GM19455 (cell line): Measurements from ENCODE around the gene BCHE.
"Not testable (repeated sequence)": the region's sequence is repeated elsewhere in the genome, so short reads cannot be mapped to it uniquely, and the experiment has no call there.

Source experiments
- ATAC-seq: cut with Tn5 transposase; IDR thresholded peaks from one replicate; pipeline ENCODE4 v1.9.1; 2021; ENCODE audit not compliant: unreplicated experiment

BCHE gene

GRCh38 chr3:165817160-165817709, 20.0 kb downstream of the BCHE start:
- ATAC-seq, result no peak

GRCh38 chr3:165816209-165816608, 21.0 kb downstream of the BCHE start:
- ATAC-seq, result no peak

DNA sequence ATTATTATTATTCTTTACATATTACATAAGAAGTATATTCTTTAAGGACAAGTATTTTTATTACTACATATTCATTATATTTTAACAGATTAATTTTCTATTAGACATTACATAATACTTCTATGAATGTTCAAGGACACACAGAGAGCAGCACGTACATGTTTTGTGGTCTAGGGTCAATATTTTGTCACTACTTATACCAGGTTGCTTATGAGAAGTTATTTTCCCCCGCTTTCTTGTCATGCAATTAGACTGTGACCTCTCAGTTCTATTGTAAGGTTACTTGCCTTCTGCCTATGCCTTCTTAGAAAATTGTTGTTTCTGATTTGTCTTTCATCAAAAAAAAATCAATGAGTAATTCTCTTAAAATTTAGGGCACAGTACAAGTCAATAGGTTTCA, 21.5 kb downstream of the BCHE start:
- no peak for ATAC-seq

- ATAC-seq, result no peak
These were observed 22.8 kb downstream of the BCHE start for GRCh38 chr3:165814380-165814779.

DNA sequence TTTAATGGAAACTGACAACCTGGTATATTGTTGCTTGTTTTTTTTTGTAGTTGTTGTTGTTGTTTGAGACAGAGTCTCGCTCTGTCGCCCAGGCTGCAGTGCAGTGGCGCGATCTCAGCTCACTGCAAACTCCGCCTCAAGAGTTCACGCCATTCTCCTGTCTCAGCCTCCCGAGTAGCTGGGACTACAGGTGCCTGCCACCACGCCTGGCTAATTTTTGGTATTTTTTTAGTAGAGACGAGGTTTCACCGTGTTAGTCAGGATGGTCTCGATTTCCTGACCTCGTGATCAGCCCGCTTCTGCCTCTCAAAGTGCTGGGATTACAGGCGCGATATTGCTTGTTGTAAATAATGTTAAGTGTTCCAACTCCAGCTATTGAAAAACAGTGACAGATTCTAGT, 29.3 kb downstream of the BCHE start:
- not testable (repeated sequence) for ATAC-seq

DNA sequence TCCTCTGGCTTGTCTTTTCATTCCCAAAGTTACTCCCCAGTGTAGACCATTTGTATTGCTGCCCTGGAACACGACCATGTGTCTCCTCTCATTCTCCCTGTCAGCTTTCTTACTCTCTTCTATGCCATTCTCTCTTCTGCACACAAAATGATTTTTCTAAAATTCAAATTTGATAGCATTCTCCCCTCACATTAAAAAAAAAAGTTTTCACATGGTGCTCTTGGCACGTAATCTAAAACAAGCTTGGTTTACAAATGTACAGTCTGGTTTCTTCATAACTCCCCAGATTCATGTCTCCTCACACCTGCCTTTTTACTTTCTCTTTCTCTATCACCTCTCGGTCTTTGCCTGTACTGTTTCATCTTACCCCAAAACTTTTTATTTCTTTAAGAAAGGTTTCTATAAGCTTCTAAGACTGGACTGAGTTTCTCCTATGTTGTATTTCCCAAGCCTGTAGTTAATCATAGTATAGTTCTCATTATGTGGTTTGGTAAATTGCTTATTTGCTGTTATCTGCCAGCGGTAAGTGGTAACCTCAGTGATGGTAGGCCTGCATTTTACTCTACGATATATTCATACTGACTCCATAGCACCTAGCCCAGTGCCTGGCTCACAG, 31.2 kb downstream of the BCHE start:
- peak; percentile 58 for ATAC-seq

DNA sequence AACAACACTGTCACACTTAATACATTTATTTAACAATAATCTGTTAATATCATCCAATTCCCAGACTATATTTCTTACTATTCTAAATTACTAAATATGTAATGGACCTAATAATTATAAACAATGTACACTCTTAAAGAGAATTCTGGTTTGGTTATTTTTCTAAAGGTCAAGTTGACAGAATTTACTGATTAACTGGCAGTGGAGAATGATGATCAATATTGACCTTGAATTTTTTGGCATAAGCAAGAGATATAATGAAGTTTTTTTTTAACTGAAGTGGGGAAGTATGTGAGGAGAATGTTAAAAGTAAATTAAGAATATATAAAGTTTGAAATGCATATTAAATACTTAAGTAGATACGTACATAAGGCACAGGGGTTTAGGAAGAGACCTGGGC, 33.8 kb downstream of the BCHE start:
- ATAC-seq, result no peak

- no peak for ATAC-seq
These were observed 36.3 kb downstream of the BCHE start for GRCh38 chr3:165800970-165801369.

- no peak for ATAC-seq
These were observed 38.2 kb downstream of the BCHE start for GRCh38 chr3:165799026-165799425.

- ATAC-seq, result no peak
These were observed 39.7 kb downstream of the BCHE start for GRCh38 chr3:165797551-165797950.

- no peak for ATAC-seq
These were observed 40.5 kb downstream of the BCHE start for GRCh38 chr3:165796701-165797100.

GRCh38 chr3:165788531-165788930, 48.7 kb downstream of the BCHE start:
- ATAC-seq, result no peak

DNA sequence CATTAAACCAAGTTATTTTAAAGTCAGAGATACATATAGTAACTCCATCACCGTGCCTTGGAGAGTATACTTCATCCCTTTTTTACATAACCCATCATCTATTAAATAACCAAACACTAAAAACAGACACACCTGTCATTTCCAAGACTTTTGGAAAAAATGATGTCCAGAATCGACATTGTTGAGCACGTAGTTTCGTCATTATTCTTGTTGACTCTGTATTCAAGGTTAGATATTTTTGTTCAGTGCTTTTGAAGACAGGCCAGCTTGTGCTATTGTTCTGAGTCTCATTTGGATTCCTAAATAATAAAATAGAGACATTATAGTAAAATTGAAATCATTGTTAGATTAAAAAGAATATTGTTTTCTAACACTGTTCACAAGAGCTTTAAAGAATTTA, 51.2 kb downstream of the BCHE start:
- no peak for ATAC-seq

DNA sequence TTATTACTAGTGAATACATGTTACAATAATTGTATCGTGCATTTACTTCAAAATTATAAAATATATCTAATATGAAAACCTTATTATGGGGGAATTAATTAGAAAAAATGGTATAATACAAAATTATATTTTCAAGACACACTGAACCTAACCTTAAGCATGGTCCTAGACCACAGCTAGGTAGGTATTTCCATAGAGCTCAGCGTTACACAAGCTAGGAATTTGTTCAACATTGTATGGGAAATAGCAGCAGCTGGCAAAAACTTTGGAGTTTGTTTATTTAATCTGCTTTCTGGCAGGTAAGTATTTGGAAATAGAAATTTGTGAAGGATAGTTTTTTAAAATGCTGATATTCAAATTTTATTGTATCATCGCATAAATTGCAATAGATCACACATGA, 52.9 kb downstream of the BCHE start:
- no peak for ATAC-seq

DNA sequence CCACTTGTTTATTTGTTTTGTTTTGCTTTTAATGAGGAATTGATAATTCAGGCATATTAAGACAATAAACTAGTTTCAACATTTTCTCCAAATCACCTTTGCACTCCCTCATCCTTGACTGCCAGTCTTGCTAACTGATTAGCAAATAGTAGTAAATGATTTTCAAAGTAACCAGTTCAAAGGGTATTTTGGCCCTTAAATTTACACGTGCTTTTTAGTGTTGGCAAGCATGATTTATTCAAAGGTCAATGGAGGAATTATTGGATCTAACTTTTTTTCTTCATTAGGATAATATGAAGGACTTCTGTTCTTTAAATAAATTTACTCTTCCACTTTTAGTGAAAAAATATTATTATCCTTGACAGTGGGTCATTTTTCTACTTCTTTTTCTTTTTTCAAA, 53.8 kb downstream of the BCHE start:
- no peak for ATAC-seq

DNA sequence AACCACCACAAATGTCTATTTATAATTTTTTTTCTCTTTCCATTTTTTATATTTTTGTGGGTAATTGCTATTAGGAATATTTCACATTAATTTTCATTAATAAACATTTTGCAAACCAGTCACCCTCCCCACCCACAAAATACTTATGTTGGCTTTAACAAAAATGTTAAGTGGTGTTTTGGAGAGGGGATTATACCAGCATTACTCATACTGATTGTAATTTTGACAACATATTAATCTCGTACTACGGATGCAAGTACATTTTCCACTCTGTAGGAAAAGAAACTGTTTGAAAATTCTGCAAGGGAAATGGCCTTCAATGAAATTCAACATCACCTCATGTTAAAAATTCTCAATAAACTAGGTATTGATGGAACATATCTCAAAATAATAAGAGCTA, 58.3 kb downstream of the BCHE start:
- no peak for ATAC-seq

GRCh38 chr3:165778456-165778855, 58.8 kb downstream of the BCHE start:
- ATAC-seq, result no peak

DNA sequence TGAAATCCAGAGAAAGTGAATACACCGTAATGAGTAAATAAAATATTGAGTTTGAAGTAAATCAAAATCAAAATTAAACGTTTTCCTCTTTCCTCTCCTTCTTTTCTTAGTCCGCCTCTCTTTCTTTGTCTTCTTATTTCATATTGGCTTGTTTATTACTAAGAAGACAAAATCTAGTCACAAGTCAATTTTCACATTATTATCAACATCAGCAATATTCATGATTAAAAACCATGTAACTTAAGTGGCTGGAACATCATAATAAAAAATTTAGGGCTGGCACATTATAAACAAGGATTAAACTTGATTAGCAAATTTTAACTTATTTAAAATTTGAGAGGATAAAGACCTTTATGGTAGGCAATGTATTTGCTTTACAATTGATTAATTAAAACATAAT, 61.4 kb downstream of the BCHE start:
- no peak for ATAC-seq

DNA sequence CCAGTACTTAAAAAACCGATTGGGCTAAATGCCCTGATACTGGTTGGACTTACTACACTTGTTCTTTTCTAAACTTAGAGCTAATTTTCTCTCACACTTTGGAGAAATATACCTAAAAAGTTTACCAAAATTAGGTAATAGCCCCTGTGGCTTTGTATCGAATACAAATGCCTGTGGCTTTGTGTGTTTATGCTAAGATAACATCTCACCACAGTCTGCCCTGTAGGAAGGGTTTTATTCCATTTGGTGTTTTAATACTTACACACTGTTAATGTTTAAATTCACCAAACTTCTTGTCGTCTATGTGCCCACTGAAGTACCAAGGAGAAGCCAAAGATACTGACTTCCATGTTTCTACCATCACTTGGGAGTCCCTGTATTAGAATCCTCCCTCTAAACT, 66.4 kb downstream of the BCHE start:
- no peak for ATAC-seq

DNA sequence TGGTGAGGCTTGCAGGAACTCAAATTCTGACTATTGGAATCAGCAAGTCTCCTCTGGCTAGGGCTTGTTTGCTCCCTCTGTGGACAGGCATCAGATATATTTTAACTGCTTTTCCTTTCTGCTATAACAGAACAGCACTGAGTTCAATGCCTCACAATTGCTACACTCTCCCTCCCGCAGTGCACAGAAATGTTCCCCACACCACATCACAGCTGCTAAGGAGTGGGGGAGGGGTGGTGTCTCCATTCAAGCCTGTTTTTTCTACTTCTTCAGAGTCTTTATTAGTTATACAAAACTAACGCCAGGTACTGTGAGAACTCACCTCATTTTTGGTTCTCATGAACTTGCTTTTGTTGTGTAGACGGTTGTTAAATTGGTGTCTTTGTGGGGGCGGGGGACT, 68.5 kb downstream of the BCHE start:
- ATAC-seq, result no peak

DNA sequence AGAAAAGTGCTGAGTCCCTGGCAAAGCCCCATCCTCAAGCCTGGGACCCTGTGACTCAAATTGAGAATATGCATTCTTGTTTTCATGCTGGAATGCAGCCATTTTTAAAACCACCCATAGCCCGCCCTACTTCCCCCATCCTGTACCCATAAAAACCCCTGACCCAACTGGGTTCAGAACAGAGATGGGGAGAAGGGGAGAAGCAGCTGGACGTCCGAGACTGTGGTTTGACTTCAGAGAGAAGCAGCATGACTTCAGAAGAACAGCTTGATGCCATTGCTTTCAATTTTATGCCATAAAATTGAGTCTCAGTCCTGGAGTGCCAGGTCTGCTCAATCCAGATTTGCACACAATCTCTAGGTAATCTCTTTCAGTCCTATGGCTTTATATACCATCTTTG, 78.2 kb downstream of the BCHE start:
- ATAC-seq, result no peak

DNA sequence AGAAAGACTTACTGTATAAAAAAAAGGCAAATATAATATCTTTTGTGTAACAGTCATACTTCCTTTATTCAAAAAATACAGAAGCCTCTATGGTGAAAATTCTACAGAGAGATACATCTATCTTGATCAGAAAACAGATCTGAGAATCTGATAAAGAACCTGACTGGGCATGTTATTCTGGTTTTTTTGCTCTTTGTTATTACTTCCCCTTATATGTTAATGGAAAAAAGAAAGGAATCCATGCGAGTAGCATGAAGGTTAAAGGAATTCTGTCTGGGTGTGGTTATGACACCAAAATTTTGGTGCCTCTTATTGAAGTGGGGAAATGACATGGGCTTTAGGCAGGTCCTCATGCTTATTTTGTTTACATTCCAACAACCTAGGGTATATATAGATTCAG, 81.7 kb downstream of the BCHE start:
- no peak for ATAC-seq

GRCh38 chr3:165754219-165755007, 82.8 kb downstream of the BCHE start:
- no peak for ATAC-seq
